Mesenchymal stem cell (in vitro differentiated cells and primary cell): ENCODE data around the gene SLAMF8.
A peak's percentile ranks its signal among the peaks of the same experiment; 100 is the strongest.

Experiments
- DNase-seq: peaks from one replicate; pipeline ENCODE4 v3.0.0-alpha.2; 2013
- H2AFZ ChIP-seq: one replicate; pipeline ENCODE4 v1.6.1; 2013; ENCODE audit warnings: low read depth, mild to moderate bottlenecking, control low read depth, inconsistent platforms, low read length, moderate library complexity
- H2AK5ac ChIP-seq: 2 replicates; pipeline ENCODE4 v1.6.1; 2013; ENCODE audit warnings: low read length, moderate library complexity, mild to moderate bottlenecking, inconsistent platforms; ENCODE audit not compliant: severe bottlenecking
- H2BK120ac ChIP-seq: one replicate; pipeline ENCODE4 v1.6.1; 2013; ENCODE audit warnings: low read depth, mild to moderate bottlenecking, inconsistent platforms, low read length, moderate library complexity
- H2BK12ac ChIP-seq, 2 experiments: one replicate each; pipeline ENCODE4 v1.6.1; 2013; ENCODE audit warnings: inconsistent platforms in 2 of 2, low read length in 2 of 2, mild to moderate bottlenecking in 2 of 2, moderate library complexity in 2 of 2, control low read depth in 1 of 2
- H2BK15ac ChIP-seq: one replicate; pipeline ENCODE4 v1.6.1; 2013; ENCODE audit warnings: mild to moderate bottlenecking, low read depth, inconsistent platforms; ENCODE audit not compliant: poor library complexity, severe bottlenecking
- H2BK5ac ChIP-seq: 2 replicates; pipeline ENCODE4 v1.6.1; 2013; ENCODE audit warnings: low read depth, mild to moderate bottlenecking, low read length, control low read depth, inconsistent platforms; ENCODE audit not compliant: poor library complexity, severe bottlenecking
- H3K14ac ChIP-seq, 2 experiments: one replicate each; pipeline ENCODE4 v1.6.1; 2013; ENCODE audit warnings: inconsistent platforms in 2 of 2, low read length in 2 of 2, control low read depth in 1 of 2, mild to moderate bottlenecking in 1 of 2, moderate library complexity in 1 of 2
- H3K18ac ChIP-seq, 2 experiments: one replicate each; pipeline ENCODE4 v1.6.1; 2013; ENCODE audit warnings: inconsistent platforms in 2 of 2, low read length in 2 of 2, control low read depth in 1 of 2, low read depth in 1 of 2, mild to moderate bottlenecking in 1 of 2
- H3K23ac ChIP-seq, 2 experiments: one replicate each; pipeline ENCODE4 v1.6.1; 2013; ENCODE audit warnings: inconsistent platforms in 2 of 2, low read length in 2 of 2, mild to moderate bottlenecking in 2 of 2, moderate library complexity in 2 of 2, control low read depth in 1 of 2
- H3K27ac ChIP-seq: 2 replicates; pipeline ENCODE4 v1.5.1; 2013; ENCODE audit warnings: mild to moderate bottlenecking, moderate library complexity, low read length, control low read depth, inconsistent platforms; ENCODE audit not compliant: poor library complexity, severe bottlenecking
- H3K27me3 ChIP-seq, 2 experiments: 2 replicates each; pipeline versions ENCODE4 v1.6.1 to v1.7.0; 2013; ENCODE audit warnings: low read length in 2 of 2, mild to moderate bottlenecking in 2 of 2, moderate library complexity in 2 of 2, control low read depth in 1 of 2, inconsistent platforms in 1 of 2; ENCODE audit not compliant: control insufficient read depth in 1 of 2, insufficient read depth in 1 of 2
- H3K36me3 ChIP-seq, 2 experiments: 2 replicates each; pipeline versions ENCODE4 v1.6.1 to v1.7.0; 2013; ENCODE audit warnings: low read length in 2 of 2, control low read depth in 1 of 2, inconsistent platforms in 1 of 2, low read depth in 1 of 2, mild to moderate bottlenecking in 1 of 2; ENCODE audit not compliant: insufficient read depth in 2 of 2, control insufficient read depth in 1 of 2
- H3K4ac ChIP-seq, 2 experiments: one replicate each; pipeline ENCODE4 v1.6.1; 2013; ENCODE audit warnings: inconsistent platforms in 2 of 2, low read length in 2 of 2, mild to moderate bottlenecking in 2 of 2, moderate library complexity in 2 of 2, control low read depth in 1 of 2, low read depth in 1 of 2
- H3K4me1 ChIP-seq: 2 replicates; pipeline ENCODE4 v1.6.1; 2013; ENCODE audit warnings: low read depth, low read length, control low read depth; ENCODE audit not compliant: control insufficient read depth, insufficient read depth
- H3K4me2 ChIP-seq: 2 replicates; pipeline ENCODE4 v1.6.1; 2013; ENCODE audit warnings: low read length, mild to moderate bottlenecking, inconsistent platforms; ENCODE audit not compliant: poor library complexity, severe bottlenecking
- H3K4me3 ChIP-seq, 2 experiments: 2 replicates each; pipeline versions ENCODE4 v1.5.1 to v1.7.0; 2013; ENCODE audit warnings: low read length in 2 of 2, mild to moderate bottlenecking in 2 of 2, control low read depth in 1 of 2, low read depth in 1 of 2; ENCODE audit not compliant: insufficient read depth in 1 of 2
- H3K79me1 ChIP-seq: replicated peaks from 2 replicates; pipeline ENCODE4 v1.6.1; 2013; ENCODE audit warnings: mild to moderate bottlenecking, control low read depth, low read length, inconsistent platforms; ENCODE audit not compliant: poor library complexity, severe bottlenecking
- H3K9ac ChIP-seq: 2 replicates; pipeline ENCODE4 v1.7.0; 2013; ENCODE audit warnings: mild to moderate bottlenecking, low read length, moderate library complexity
- H3K9me3 ChIP-seq: 2 replicates; pipeline ENCODE4 v1.7.0; 2013; ENCODE audit warnings: mild to moderate bottlenecking, low read length; ENCODE audit not compliant: control insufficient read depth
- H4K8ac ChIP-seq: one replicate; pipeline ENCODE4 v1.6.1; 2013; ENCODE audit warnings: inconsistent platforms, mild to moderate bottlenecking, low read length, moderate library complexity
- H4K91ac ChIP-seq: one replicate; pipeline ENCODE4 v1.6.1; 2013; ENCODE audit warnings: mild to moderate bottlenecking, low read length, inconsistent platforms
- WGBS: methylation state at CpG from one replicate; pipeline ENCODE4 v1.1.7; 2013; ENCODE audit warnings: mixed read lengths; 5-methylcytosine and 5-hydroxymethylcytosine counted together

The SLAMF8 gene

DNA sequence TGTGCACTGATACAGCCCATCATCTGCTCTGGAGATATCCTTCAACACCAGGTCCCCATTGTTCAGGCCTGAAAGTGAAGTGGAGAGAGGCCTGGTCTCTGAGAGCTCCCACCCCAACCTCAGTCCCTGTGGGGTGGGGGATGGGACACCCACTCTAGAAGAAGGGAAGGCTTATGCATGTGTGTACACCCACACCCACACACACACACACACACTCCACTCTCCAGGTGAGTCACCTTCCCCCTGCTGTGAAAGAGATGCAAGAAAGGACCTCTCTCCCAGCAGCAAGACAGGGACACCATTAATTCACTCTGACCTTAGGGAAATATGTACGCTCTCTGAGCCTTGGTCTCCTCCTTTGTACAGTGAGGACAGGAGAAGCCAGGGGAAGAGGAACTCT, 29.9 kb downstream of the SLAMF8 start:
- H3K79me1 ChIP-seq, result no peaks in the 10 kb centered on the region
- H3K36me3 ChIP-seq, result peaks cover 0 to 10% of the 10 kb centered on the region in 2 experiments
- H2AFZ ChIP-seq, result no peak overlapping the region
- H3K4me3 ChIP-seq, result no peak overlapping the region
- no peak overlapping the region for H2BK15ac ChIP-seq
- no peak overlapping the region for H3K4me2 ChIP-seq
- no peaks in the 10 kb centered on the region for H3K9me3 ChIP-seq
- peaks cover 21% of the 10 kb centered on the region for H3K4me1 ChIP-seq
- WGBS, result 100% methylated on average over 1 of the region's 1 CpG
- H3K14ac ChIP-seq, result no peak overlapping the region
- H4K8ac ChIP-seq, result no peak overlapping the region
- no peak overlapping the region for H2BK5ac ChIP-seq
- H3K27me3 ChIP-seq, result no peaks in the 10 kb centered on the region
- no peak overlapping the region for H2BK12ac ChIP-seq
- no peak overlapping the region for H3K9ac ChIP-seq
- no peak overlapping the region for H3K18ac ChIP-seq
- no peak overlapping the region for H4K91ac ChIP-seq
- H3K23ac ChIP-seq, result no peak overlapping the region
- H2AK5ac ChIP-seq, result no peak overlapping the region
- no peak for DNase-seq
- H3K4ac ChIP-seq, result no peak overlapping the region
- no peak overlapping the region for H3K27ac ChIP-seq
- H2BK120ac ChIP-seq, result no peak overlapping the region

DNA sequence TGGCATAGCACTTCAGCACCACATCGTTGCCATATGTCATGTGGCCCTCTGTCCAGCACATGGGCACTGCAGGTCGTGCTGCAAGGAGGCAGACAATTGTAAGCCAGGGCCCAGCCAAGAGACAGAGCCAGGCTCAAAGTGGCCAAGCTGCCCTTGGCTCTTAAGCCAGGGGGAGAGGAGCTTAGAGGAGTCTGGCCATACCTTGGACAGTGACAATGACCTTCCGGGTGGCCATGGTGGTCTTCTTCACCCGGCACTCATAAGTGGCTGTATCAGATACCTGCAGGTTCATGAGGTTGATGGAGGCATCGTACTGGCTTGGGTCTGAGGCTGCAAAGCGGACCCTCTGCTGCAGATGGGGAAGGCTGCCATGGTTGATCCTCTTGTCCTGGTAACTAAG, 31.2 kb downstream of the SLAMF8 start:
- no peak overlapping the region for H2AFZ ChIP-seq
- no peak overlapping the region for H3K27ac ChIP-seq
- H3K4me3 ChIP-seq, result no peak overlapping the region
- no peak overlapping the region for H3K18ac ChIP-seq
- H3K79me1 ChIP-seq, result no peaks in the 10 kb centered on the region
- H3K14ac ChIP-seq, result no peak overlapping the region
- H2BK120ac ChIP-seq, result no peak overlapping the region
- H3K9me3 ChIP-seq, result no peaks in the 10 kb centered on the region
- no peak overlapping the region for H2BK5ac ChIP-seq
- peaks cover 0 to 16% of the 10 kb centered on the region in 2 experiments for H3K36me3 ChIP-seq
- no peak overlapping the region for H2BK12ac ChIP-seq
- WGBS, result 91% methylated on average over 6 of the region's 6 CpGs
- H3K27me3 ChIP-seq, result no peaks in the 10 kb centered on the region
- H3K4me1 ChIP-seq, result peaks cover 21% of the 10 kb centered on the region
- H2BK15ac ChIP-seq, result no peak overlapping the region
- no peak overlapping the region for H2AK5ac ChIP-seq
- no peak overlapping the region for H3K9ac ChIP-seq
- H3K23ac ChIP-seq, result no peak overlapping the region
- peak overlapping the region; percentile 35 for H4K91ac ChIP-seq
- no peak for DNase-seq
- H3K4me2 ChIP-seq, result no peak overlapping the region
- no peak overlapping the region for H4K8ac ChIP-seq
- H3K4ac ChIP-seq, result no peak overlapping the region

DNA sequence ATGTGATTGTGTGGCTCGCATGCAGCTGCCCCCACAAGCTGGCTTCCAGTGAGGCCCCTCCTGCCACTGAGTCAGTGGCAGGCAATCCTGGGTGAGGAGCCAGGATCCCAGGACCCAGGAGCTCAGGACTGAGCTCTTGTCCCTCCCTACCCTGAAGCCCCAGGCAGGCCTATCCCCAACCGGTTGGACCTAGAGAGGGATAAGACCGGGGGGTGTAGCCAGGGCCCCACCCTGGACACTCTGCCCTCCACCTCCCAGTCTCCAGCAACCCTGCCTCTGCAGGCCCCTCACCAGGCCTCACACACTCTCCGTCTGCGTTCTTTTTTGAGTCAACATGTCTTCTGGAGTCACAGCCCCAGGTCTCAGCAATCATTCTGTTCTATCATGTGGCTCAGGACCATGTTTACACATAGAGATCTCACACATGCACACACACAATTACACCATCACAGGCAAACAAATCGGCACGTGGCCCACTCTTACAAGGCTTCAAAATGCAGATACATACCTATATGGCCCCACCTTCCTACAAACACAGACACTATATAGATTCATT, 33.2 kb downstream of the SLAMF8 start:
- H3K79me1 ChIP-seq, result no peaks in the 10 kb centered on the region
- H3K27me3 ChIP-seq, result no peaks in the 10 kb centered on the region
- no peak overlapping the region for H3K18ac ChIP-seq
- H3K9me3 ChIP-seq, result no peaks in the 10 kb centered on the region
- H2BK12ac ChIP-seq, result no peak overlapping the region
- no peak for DNase-seq
- H3K9ac ChIP-seq, result no peak overlapping the region
- peaks cover 18% of the 10 kb centered on the region for H3K4me1 ChIP-seq
- H3K4ac ChIP-seq, result no peak overlapping the region
- H4K8ac ChIP-seq, result no peak overlapping the region
- peak overlapping the region; percentile 7 for H2BK15ac ChIP-seq
- H3K4me2 ChIP-seq, result no peak overlapping the region
- H4K91ac ChIP-seq, result no peak overlapping the region
- no peak overlapping the region for H2AFZ ChIP-seq
- H3K14ac ChIP-seq, result no peak overlapping the region
- no peak overlapping the region for H2BK5ac ChIP-seq
- H3K23ac ChIP-seq, result no peak overlapping the region
- WGBS, result 88% methylated on average over 7 of the region's 7 CpGs
- H2AK5ac ChIP-seq, result no peak overlapping the region
- H3K27ac ChIP-seq, result no peak overlapping the region
- H3K36me3 ChIP-seq, result peaks cover 0 to 16% of the 10 kb centered on the region in 2 experiments
- no peak overlapping the region for H2BK120ac ChIP-seq
- H3K4me3 ChIP-seq, result no peak overlapping the region

DNA sequence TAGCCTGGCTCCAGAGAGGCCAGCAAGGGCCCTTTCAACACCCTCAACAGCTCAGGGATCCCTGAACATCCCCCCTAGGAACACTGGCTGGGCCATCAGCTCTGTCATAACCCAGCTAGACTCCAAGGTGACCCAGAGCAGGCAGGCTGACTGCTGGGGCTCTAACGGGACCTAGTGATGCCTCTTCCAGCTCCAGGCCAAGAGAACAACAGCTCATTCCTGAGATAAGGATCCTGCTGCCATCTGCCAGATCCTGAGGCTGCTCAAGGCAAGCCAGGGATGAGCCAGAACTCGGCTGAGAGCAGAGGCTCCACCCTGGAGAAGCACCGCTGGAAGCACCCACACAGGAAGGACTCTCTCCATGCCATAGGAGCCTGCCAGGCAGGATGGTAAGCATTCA, 33.8 kb downstream of the SLAMF8 start:
- H3K4me1 ChIP-seq, result peaks cover 14% of the 10 kb centered on the region
- no peak overlapping the region for H4K8ac ChIP-seq
- no peak for DNase-seq
- H3K4me3 ChIP-seq, result no peak overlapping the region
- peaks cover 0 to 16% of the 10 kb centered on the region in 2 experiments for H3K36me3 ChIP-seq
- no peak overlapping the region for H3K4ac ChIP-seq
- H3K18ac ChIP-seq, result no peak overlapping the region
- no peak overlapping the region for H4K91ac ChIP-seq
- no peaks in the 10 kb centered on the region for H3K9me3 ChIP-seq
- H2AK5ac ChIP-seq, result no peak overlapping the region
- H3K27me3 ChIP-seq, result no peaks in the 10 kb centered on the region
- H2BK15ac ChIP-seq, result no peak overlapping the region
- no peak overlapping the region for H2BK120ac ChIP-seq
- no peak overlapping the region for H3K14ac ChIP-seq
- no peak overlapping the region for H3K9ac ChIP-seq
- no peaks in the 10 kb centered on the region for H3K79me1 ChIP-seq
- H2BK12ac ChIP-seq, result no peak overlapping the region
- H2AFZ ChIP-seq, result no peak overlapping the region
- no peak overlapping the region for H3K27ac ChIP-seq
- 50% methylated on average over 3 of the region's 3 CpGs for WGBS
- H3K4me2 ChIP-seq, result no peak overlapping the region
- no peak overlapping the region for H3K23ac ChIP-seq
- no peak overlapping the region for H2BK5ac ChIP-seq
